ENCODE results near the gene ERBB2.

GRCh38 chr17:39724731-39725130 is 24.9 kb downstream of the ERBB2 start:
- no peak for TF ChIP-seq CTCF (conservative IDR thresholded peaks at IDR 0.05; ENCODE audit: low read depth in 2 of 2)
- TF ChIP-seq EZH2 (IDR thresholded peaks at IDR 0.05; ENCODE audit: low read depth, unreplicated experiment): no peak
- no peak for TF ChIP-seq POLR2AphosphoS5 (IDR thresholded peaks at IDR 0.05; ENCODE audit: low read depth)
- TF ChIP-seq, protein P1, sequence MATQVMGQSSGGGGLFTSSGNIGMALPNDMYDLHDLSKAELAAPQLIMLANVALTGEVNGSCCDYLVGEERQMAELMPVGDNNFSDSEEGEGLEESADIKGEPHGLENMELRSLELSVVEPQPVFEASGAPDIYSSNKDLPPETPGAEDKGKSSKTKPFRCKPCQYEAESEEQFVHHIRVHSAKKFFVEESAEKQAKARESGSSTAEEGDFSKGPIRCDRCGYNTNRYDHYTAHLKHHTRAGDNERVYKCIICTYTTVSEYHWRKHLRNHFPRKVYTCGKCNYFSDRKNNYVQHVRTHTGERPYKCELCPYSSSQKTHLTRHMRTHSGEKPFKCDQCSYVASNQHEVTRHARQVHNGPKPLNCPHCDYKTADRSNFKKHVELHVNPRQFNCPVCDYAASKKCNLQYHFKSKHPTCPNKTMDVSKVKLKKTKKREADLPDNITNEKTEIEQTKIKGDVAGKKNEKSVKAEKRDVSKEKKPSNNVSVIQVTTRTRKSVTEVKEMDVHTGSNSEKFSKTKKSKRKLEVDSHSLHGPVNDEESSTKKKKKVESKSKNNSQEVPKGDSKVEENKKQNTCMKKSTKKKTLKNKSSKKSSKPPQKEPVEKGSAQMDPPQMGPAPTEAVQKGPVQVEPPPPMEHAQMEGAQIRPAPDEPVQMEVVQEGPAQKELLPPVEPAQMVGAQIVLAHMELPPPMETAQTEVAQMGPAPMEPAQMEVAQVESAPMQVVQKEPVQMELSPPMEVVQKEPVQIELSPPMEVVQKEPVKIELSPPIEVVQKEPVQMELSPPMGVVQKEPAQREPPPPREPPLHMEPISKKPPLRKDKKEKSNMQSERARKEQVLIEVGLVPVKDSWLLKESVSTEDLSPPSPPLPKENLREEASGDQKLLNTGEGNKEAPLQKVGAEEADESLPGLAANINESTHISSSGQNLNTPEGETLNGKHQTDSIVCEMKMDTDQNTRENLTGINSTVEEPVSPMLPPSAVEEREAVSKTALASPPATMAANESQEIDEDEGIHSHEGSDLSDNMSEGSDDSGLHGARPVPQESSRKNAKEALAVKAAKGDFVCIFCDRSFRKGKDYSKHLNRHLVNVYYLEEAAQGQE (IDR thresholded peaks at IDR 0.05; ENCODE audit: unreplicated experiment): no peak
- TF ChIP-seq CREB1 (CRISPR knock-in tag; IDR thresholded peaks at IDR 0.05; ENCODE audit: low read depth): no peak
- TF ChIP-seq ZNF114 (CRISPR knock-in tag; IDR thresholded peaks at IDR 0.05): no peak

All from GM23338 (cell line).